Measurements from ENCODE around the gene SEBOX.

SEBOX gene

DNA sequence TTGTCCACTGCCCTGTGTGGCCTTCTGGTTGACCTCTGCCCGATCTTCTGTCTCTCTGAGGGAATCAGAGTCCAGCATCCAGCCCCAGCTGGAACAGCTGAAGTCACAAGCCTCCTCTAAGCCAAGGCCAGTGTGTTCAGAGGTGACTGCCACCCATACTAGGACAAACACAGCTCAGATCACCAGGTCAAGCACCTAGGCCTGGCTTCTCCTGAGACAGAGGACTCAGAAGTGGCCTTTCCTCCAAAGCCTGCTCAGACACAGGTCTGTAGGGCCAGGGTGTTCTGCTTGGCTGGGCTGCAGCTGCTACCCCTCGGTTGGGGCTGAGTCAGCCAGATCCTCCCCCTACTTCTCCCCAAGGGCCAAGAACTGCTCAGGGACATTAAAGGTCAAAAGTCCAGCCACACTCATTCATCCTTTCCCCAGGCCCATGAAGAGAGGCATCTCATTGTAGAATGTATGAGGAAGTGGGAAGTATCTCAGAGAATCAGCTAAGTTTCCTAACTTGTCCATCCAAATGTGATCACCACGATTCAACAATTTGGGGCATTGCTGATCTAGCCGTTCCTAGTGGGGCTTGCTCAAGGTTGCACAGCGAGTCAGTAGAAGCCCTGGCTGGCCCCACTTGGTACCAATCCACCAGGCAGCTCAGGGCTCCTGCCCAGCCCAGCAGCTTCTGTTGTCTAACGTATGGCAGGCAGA, 33.4 kb upstream of the SEBOX start:
- no peak overlapping the region for H3K27ac Mint-ChIP-seq

DNA sequence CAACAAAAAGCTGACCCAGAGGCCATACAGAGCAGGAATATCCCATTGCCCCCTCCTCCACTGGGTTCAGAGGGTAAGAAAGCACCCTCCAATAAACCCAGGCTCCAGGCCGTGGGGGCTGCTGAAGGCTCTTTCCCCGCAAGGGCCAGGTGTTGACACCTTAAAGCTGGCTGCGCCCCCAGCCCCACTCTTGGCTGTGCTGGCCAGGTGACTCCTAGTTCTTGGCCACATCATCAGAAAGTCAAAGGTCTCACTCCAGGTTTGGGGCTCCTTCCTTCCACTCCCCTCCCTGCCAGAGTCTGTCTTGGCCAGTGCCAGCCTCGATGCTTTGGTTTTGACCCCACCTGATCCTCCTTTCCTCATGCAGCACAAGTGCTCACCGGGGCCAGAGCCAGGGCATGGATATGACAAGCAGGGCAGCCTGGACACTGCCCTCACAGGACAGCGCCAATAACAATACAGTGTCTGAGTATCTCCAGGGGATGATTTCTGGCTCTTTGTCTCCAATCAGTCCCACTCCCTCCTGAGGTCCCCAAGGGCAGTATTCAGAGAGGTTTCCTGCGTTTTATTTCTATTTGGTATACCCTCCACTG, 32.8 kb upstream of the SEBOX start:
- peaks cover 1% of the 10 kb centered on the region for H3K4me1 Mint-ChIP-seq (ENCODE audit: low read depth)
- H3K9me3 Mint-ChIP-seq = no peaks in the 10 kb centered on the region
- peaks cover 11% of the 10 kb centered on the region for H3K36me3 Mint-ChIP-seq (ENCODE audit: low read depth)
- H3K4me3 Mint-ChIP-seq = no peak overlapping the region
- no peaks in the 10 kb centered on the region for H3K27me3 Mint-ChIP-seq (ENCODE audit: low read depth)
- no peak overlapping the region for H3K27ac Mint-ChIP-seq

More for the DNA sequence above, 33.4 kb upstream of the SEBOX start:
- peaks cover 1% of the 10 kb centered on the region for H3K4me1 Mint-ChIP-seq (ENCODE audit: low read depth)
- H3K27me3 Mint-ChIP-seq (ENCODE audit: low read depth) = no peaks in the 10 kb centered on the region
- peaks cover 11% of the 10 kb centered on the region for H3K36me3 Mint-ChIP-seq (ENCODE audit: low read depth)
- no peak overlapping the region for H3K4me3 Mint-ChIP-seq
- H3K9me3 Mint-ChIP-seq = no peaks in the 10 kb centered on the region

DNA sequence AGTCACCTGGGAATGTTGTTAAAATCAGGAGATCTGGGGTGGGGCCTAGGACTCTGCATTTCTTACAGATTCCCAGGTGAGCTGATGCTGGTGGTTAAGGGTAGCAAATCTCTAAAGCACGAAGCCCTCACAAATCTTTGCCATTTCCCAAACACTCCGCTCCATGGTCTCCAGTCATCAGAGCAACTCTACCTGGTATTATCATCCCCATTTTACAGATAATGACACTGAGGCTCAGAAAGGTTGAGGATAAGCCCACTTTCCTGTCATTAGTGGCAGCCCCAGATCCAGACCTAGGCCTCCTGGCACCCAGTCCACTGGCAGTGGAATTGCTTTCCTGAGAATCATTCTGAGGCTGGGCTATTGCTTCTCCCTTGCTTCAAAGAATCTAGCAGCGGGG, 32.3 kb upstream of the SEBOX start:
- H3K4me3 Mint-ChIP-seq = no peak overlapping the region
- no peak overlapping the region for H3K27ac Mint-ChIP-seq
- no peaks in the 10 kb centered on the region for H3K27me3 Mint-ChIP-seq (ENCODE audit: low read depth)
- H3K9me3 Mint-ChIP-seq = no peaks in the 10 kb centered on the region
- H3K36me3 Mint-ChIP-seq (ENCODE audit: low read depth) = peaks cover 11% of the 10 kb centered on the region
- peaks cover 1% of the 10 kb centered on the region for H3K4me1 Mint-ChIP-seq (ENCODE audit: low read depth)

- Mint-ChIP-seq H3K27me3 (ENCODE audit: low read depth) (no peaks in the 10 kb centered on the region), H3K9me3 (no peaks in the 10 kb centered on the region), H3K4me1 (ENCODE audit: low read depth) (no peaks in the 10 kb centered on the region), H3K4me3 (no peak overlapping the region), H3K36me3 (ENCODE audit: low read depth) (peaks cover 11% of the 10 kb centered on the region), H3K27ac (no peak overlapping the region)
These were observed 31.7 kb upstream of the SEBOX start for GRCh38 chr17:28396635-28397239.

DNA sequence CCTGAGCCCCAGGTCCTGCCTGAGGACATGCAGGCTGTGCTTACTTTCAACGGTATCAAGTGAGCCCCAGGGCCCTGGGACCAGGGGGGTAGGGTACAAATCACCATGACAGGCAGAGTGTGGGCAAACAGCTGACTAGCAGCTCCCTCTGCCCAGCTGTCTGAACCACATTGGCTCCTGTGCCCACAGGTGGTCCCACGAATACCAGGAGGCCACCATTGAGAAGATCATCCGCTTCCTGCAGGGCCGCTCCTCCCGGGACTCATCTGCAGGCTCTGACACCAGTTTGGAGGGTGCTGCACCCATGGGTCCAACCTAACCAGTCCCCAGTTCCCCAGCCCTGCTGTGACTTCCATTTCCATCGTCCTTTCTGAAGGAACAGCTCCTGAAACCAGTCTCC, 31.0 kb upstream of the SEBOX start:
- no peaks in the 10 kb centered on the region for H3K9me3 Mint-ChIP-seq
- H3K27me3 Mint-ChIP-seq (ENCODE audit: low read depth) = no peaks in the 10 kb centered on the region
- no peak overlapping the region for H3K4me3 Mint-ChIP-seq
- H3K4me1 Mint-ChIP-seq (ENCODE audit: low read depth) = no peaks in the 10 kb centered on the region
- H3K27ac Mint-ChIP-seq = no peak overlapping the region
- H3K36me3 Mint-ChIP-seq (ENCODE audit: low read depth) = peaks cover 15% of the 10 kb centered on the region

DNA sequence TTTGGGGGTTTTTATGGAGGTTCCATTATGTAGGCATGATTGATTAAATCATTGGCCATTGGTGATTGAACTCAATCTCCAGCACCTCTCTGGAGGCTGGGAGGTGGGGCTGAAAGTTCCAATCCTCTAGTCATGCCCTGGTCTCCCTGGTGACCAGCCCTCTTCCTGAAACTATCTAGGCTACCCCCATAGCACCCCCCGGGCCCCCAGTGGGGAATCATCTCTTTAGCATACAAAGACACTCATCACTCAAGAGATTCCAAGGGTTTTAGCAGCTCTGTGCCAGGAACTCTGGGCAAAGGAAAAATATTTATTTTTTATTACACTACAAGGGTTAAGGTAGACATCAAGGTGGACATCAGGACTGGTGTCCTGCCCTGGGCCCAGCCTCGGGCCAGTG, 30.4 kb upstream of the SEBOX start:
- H3K36me3 Mint-ChIP-seq (ENCODE audit: low read depth) = peaks cover 18% of the 10 kb centered on the region
- no peaks in the 10 kb centered on the region for H3K4me1 Mint-ChIP-seq (ENCODE audit: low read depth)
- no peak overlapping the region for H3K27ac Mint-ChIP-seq
- no peaks in the 10 kb centered on the region for H3K27me3 Mint-ChIP-seq (ENCODE audit: low read depth)
- H3K9me3 Mint-ChIP-seq = no peaks in the 10 kb centered on the region
- no peak overlapping the region for H3K4me3 Mint-ChIP-seq

GRCh38 chr17:28394337-28395116, 29.5 kb upstream of the SEBOX start:
- H3K9me3 Mint-ChIP-seq = no peaks in the 10 kb centered on the region
- no peaks in the 10 kb centered on the region for H3K4me1 Mint-ChIP-seq (ENCODE audit: low read depth)
- peaks cover 24% of the 10 kb centered on the region for H3K36me3 Mint-ChIP-seq (ENCODE audit: low read depth)
- H3K4me3 Mint-ChIP-seq = no peak overlapping the region
- H3K27ac Mint-ChIP-seq = no peak overlapping the region
- no peaks in the 10 kb centered on the region for H3K27me3 Mint-ChIP-seq (ENCODE audit: low read depth)

- Mint-ChIP-seq H3K9me3 (no peaks in the 10 kb centered on the region), H3K27me3 (ENCODE audit: low read depth) (no peaks in the 10 kb centered on the region), H3K36me3 (ENCODE audit: low read depth) (peaks cover 26% of the 10 kb centered on the region), H3K4me1 (ENCODE audit: low read depth) (no peaks in the 10 kb centered on the region), H3K4me3 (no peak overlapping the region), H3K27ac (no peak overlapping the region)
These were observed 27.5 kb upstream of the SEBOX start for GRCh38 chr17:28392491-28392890.

GRCh38 chr17:28391401-28391800, 26.4 kb upstream of the SEBOX start:
- Mint-ChIP-seq H3K4me1 (ENCODE audit: low read depth) (no peaks in the 10 kb centered on the region), H3K36me3 (ENCODE audit: low read depth) (peaks cover 27% of the 10 kb centered on the region), H3K27ac (no peak overlapping the region), H3K27me3 (ENCODE audit: low read depth) (no peaks in the 10 kb centered on the region), H3K9me3 (no peaks in the 10 kb centered on the region), H3K4me3 (no peak overlapping the region)

GRCh38 chr17:28390984-28391383, 26.0 kb upstream of the SEBOX start:
- Mint-ChIP-seq H3K9me3 (no peaks in the 10 kb centered on the region), H3K27me3 (ENCODE audit: low read depth) (no peaks in the 10 kb centered on the region), H3K36me3 (ENCODE audit: low read depth) (peaks cover 27% of the 10 kb centered on the region), H3K4me1 (ENCODE audit: low read depth) (peaks cover 1% of the 10 kb centered on the region), H3K4me3 (no peak overlapping the region), H3K27ac (no peak overlapping the region)

GRCh38 chr17:28390563-28390962, 25.6 kb upstream of the SEBOX start:
- Mint-ChIP-seq H3K9me3 (no peaks in the 10 kb centered on the region), H3K4me3 (no peak overlapping the region), H3K36me3 (ENCODE audit: low read depth) (peaks cover 27% of the 10 kb centered on the region), H3K27me3 (ENCODE audit: low read depth) (no peaks in the 10 kb centered on the region), H3K27ac (no peak overlapping the region), H3K4me1 (ENCODE audit: low read depth) (peaks cover 1% of the 10 kb centered on the region)

DNA sequence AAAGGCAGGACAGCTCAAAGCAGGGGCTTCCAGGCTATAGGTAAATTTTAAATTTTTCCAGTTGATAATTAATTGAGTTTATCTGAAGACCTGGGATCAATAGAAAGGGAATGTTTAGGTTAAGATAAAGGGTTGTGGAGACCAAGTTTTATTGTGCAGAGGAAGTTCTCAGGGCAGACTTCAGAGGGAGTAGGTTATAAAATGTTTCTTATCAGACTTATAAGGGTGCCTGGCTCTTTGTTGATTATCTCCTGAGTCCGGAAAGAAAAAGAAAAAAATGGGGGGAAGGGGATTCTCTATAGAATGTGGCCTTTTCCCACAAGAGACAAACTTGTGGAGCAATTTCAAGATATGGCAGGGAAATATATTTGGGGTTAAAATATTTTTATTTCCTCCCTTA, 25.1 kb upstream of the SEBOX start:
- peaks cover 5% of the 10 kb centered on the region for H3K4me1 Mint-ChIP-seq (ENCODE audit: low read depth)
- H3K27me3 Mint-ChIP-seq (ENCODE audit: low read depth) = no peaks in the 10 kb centered on the region
- H3K4me3 Mint-ChIP-seq = no peak overlapping the region
- no peaks in the 10 kb centered on the region for H3K9me3 Mint-ChIP-seq
- peaks cover 27% of the 10 kb centered on the region for H3K36me3 Mint-ChIP-seq (ENCODE audit: low read depth)
- no peak overlapping the region for H3K27ac Mint-ChIP-seq

- Mint-ChIP-seq H3K27ac (no peak overlapping the region), H3K4me3 (no peak overlapping the region), H3K36me3 (ENCODE audit: low read depth) (peaks cover 20% of the 10 kb centered on the region), H3K4me1 (ENCODE audit: low read depth) (peaks cover 11% of the 10 kb centered on the region), H3K27me3 (ENCODE audit: low read depth) (no peaks in the 10 kb centered on the region), H3K9me3 (no peaks in the 10 kb centered on the region)
These were observed 23.1 kb upstream of the SEBOX start for GRCh38 chr17:28388106-28388505.

GRCh38 chr17:28386391-28386790, 21.4 kb upstream of the SEBOX start:
- Mint-ChIP-seq H3K4me1 (ENCODE audit: low read depth) (peaks cover 15% of the 10 kb centered on the region), H3K4me3 (no peak overlapping the region), H3K36me3 (ENCODE audit: low read depth) (peaks cover 24% of the 10 kb centered on the region), H3K27ac (no peak overlapping the region), H3K9me3 (no peaks in the 10 kb centered on the region), H3K27me3 (ENCODE audit: low read depth) (peaks cover 6% of the 10 kb centered on the region)

DNA sequence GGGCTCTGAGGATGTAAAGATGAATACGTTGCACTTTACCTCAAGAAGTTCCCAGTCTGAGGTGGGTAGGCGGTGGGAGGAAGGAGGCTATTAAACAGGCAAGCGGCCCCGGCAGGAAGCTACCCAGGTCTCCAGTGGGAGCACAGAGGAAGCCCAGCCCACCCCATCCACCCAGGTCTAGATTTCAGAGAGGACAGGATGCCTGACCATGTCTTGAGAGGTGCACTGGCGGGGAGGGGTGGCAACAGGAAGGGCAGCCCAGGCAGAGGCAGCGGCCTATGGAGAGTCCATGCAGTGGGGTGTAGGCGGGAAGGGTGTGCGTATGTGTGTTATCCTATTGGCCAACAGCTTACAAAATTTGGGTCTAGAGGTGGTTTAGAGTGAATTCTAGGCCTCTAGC, 20.4 kb upstream of the SEBOX start:
- peak overlapping the region; percentile 74 for H3K27ac Mint-ChIP-seq
- peaks cover 14% of the 10 kb centered on the region for H3K27me3 Mint-ChIP-seq (ENCODE audit: low read depth)
- no peaks in the 10 kb centered on the region for H3K9me3 Mint-ChIP-seq
- peak overlapping the region; percentile 84 for H3K4me3 Mint-ChIP-seq
- H3K36me3 Mint-ChIP-seq (ENCODE audit: low read depth) = peaks cover 19% of the 10 kb centered on the region
- peaks cover 19% of the 10 kb centered on the region for H3K4me1 Mint-ChIP-seq (ENCODE audit: low read depth)
